SK-N-SH (cell line): ENCODE results near the gene SAMD14.

ENCODE experiments used
- CTCF ChIP-seq: fragments of 200-600 bp; sonication (generic); IDR thresholded peaks from 2 replicates; pipeline ENCODE4 v1.6.1; 2017; ENCODE audit warnings: antibody characterized with exemption, mild to moderate bottlenecking, moderate library complexity
- EZH2phosphoT487 ChIP-seq: fragments of 200-600 bp; sonication (generic); IDR thresholded peaks from 2 replicates; pipeline ENCODE4 v1.6.1; 2017; ENCODE audit warnings: low read depth, mixed run types, mild to moderate bottlenecking, antibody characterized with exemption, moderate library complexity, borderline replicate concordance
- MEF2A ChIP-seq: IDR thresholded peaks from 2 replicates; pipeline ENCODE4 v1.4.0; 2012; ENCODE audit warnings: low read depth, borderline replicate concordance
- POLR2AphosphoS5 ChIP-seq: IDR thresholded peaks from 2 replicates; pipeline ENCODE4 v1.6.1; 2012; ENCODE audit warnings: low read depth, low read length
- TF ChIP-seq, protein P1 (sequence below): IDR thresholded peaks from 2 replicates; pipeline ENCODE4 v1.4.0; 2012; ENCODE audit warnings: low read depth, borderline replicate concordance
- TF ChIP-seq, protein P2 (sequence below): IDR thresholded peaks from 2 replicates; pipeline ENCODE4 v1.6.1; 2012; ENCODE audit warnings: mild to moderate bottlenecking, low read depth, low read length, moderate library complexity
- TF ChIP-seq, protein P3 (sequence below): fragments of 150-350 bp; IDR thresholded peaks from 2 replicates; pipeline ENCODE4 v1.6.1; 2016; ENCODE audit warnings: mild to moderate bottlenecking, low read depth, low read length

DNA sequence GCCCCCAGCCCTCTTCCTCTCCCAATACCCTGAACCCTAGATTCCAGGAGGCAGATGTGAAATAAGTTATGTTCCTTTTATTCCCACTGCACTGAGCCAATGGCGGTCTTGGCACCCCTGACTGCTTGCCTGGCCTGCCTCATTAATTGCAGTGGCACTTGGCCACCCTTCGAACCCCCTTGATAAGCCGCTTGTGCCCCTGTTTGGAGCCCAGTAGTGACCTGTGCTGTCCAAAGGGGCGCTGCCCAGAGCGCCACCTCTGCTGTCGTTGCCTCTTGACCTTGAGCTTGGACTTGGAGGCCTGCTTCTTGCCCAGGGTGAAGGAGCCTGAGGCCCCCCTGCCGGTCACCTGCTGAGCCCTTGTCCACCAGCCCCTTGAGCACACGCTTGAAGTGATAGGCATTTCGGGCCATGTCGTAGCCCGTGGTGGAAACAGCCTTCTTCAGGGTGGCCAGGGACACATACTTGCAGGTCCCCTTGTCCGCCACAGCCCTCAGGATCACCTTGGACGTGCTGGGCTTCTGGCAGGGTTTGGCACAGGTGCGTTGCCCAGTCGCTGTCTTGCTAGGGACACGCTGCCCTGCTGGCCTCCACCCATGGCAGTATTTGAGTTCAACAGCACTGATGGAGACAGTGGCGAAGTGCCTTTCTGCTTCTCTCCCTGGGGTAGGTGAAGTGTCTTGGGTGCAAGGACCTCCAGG, 41.6 kb upstream of the SAMD14 start:
- TF ChIP-seq, protein P1, sequence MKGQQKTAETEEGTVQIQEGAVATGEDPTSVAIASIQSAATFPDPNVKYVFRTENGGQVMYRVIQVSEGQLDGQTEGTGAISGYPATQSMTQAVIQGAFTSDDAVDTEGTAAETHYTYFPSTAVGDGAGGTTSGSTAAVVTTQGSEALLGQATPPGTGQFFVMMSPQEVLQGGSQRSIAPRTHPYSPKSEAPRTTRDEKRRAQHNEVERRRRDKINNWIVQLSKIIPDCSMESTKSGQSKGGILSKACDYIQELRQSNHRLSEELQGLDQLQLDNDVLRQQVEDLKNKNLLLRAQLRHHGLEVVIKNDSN: no peak
- TF ChIP-seq, protein P2, sequence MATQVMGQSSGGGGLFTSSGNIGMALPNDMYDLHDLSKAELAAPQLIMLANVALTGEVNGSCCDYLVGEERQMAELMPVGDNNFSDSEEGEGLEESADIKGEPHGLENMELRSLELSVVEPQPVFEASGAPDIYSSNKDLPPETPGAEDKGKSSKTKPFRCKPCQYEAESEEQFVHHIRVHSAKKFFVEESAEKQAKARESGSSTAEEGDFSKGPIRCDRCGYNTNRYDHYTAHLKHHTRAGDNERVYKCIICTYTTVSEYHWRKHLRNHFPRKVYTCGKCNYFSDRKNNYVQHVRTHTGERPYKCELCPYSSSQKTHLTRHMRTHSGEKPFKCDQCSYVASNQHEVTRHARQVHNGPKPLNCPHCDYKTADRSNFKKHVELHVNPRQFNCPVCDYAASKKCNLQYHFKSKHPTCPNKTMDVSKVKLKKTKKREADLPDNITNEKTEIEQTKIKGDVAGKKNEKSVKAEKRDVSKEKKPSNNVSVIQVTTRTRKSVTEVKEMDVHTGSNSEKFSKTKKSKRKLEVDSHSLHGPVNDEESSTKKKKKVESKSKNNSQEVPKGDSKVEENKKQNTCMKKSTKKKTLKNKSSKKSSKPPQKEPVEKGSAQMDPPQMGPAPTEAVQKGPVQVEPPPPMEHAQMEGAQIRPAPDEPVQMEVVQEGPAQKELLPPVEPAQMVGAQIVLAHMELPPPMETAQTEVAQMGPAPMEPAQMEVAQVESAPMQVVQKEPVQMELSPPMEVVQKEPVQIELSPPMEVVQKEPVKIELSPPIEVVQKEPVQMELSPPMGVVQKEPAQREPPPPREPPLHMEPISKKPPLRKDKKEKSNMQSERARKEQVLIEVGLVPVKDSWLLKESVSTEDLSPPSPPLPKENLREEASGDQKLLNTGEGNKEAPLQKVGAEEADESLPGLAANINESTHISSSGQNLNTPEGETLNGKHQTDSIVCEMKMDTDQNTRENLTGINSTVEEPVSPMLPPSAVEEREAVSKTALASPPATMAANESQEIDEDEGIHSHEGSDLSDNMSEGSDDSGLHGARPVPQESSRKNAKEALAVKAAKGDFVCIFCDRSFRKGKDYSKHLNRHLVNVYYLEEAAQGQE: no peak
- TF ChIP-seq CTCF: no peak
- TF ChIP-seq, protein P3, sequence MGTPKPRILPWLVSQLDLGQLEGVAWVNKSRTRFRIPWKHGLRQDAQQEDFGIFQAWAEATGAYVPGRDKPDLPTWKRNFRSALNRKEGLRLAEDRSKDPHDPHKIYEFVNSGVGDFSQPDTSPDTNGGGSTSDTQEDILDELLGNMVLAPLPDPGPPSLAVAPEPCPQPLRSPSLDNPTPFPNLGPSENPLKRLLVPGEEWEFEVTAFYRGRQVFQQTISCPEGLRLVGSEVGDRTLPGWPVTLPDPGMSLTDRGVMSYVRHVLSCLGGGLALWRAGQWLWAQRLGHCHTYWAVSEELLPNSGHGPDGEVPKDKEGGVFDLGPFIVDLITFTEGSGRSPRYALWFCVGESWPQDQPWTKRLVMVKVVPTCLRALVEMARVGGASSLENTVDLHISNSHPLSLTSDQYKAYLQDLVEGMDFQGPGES: no peak
- TF ChIP-seq POLR2AphosphoS5: no peak
- TF ChIP-seq MEF2A: no peak
- no peak for TF ChIP-seq EZH2phosphoT487
